ENCODE data around the gene CTXN3.

GRCh38 chr5:127683008-127683407, 34.1 kb downstream of the CTXN3 start:
- TF ChIP-seq CTCF (IDR thresholded peaks at IDR 0.05) (no peak), EZH2phosphoT487 (IDR thresholded peaks at IDR 0.05) (no peak)

Measured in neural progenitor cell (in vitro differentiated cells).